ENCODE data around the gene MAP6.

GRCh38 chr11:75602951-75603350, 65.9 kb downstream of the MAP6 start:
- no peak for TF ChIP-seq SPI1 (IDR thresholded peaks at IDR 0.05; ENCODE audit: low read depth, low read length)
- TF ChIP-seq POLR2A (IDR thresholded peaks at IDR 0.05; ENCODE audit: low read depth, low read length) = no peak
- no peak for TF ChIP-seq POLR2AphosphoS5 (IDR thresholded peaks at IDR 0.05; ENCODE audit: low read depth, low read length)
- TF ChIP-seq TAF1 (IDR thresholded peaks at IDR 0.05; ENCODE audit: low read depth, low read length) = no peak

Measured in GM12891 (cell line).